GM19099 (cell line): ENCODE results near the gene ACTR3C.

ENCODE experiments used
- POLR2A ChIP-seq: IDR thresholded peaks from 3 replicates; pipeline ENCODE4 v1.6.1; 2011; ENCODE audit warnings: low read depth; ENCODE audit not compliant: insufficient read length; ENCODE audit errors: extremely low read depth

The ACTR3C gene

GRCh38 chr7:150314639-150315239, 8.6 kb downstream of the ACTR3C start:
- TF ChIP-seq POLR2A = no peak

- no peak for TF ChIP-seq POLR2A
These were observed 9.5 kb downstream of the ACTR3C start for GRCh38 chr7:150313870-150314269.

- no peak for TF ChIP-seq POLR2A
These were observed 10.0 kb downstream of the ACTR3C start for GRCh38 chr7:150313367-150313809.

GRCh38 chr7:150311711-150312110, 11.6 kb downstream of the ACTR3C start:
- no peak for TF ChIP-seq POLR2A

GRCh38 chr7:150311146-150311545, 12.2 kb downstream of the ACTR3C start:
- no peak for TF ChIP-seq POLR2A

- TF ChIP-seq POLR2A = no peak
These were observed 14.8 kb downstream of the ACTR3C start for GRCh38 chr7:150308575-150308974.

GRCh38 chr7:150307904-150308303, 15.4 kb downstream of the ACTR3C start:
- TF ChIP-seq POLR2A = no peak

GRCh38 chr7:150307129-150307528, 16.2 kb downstream of the ACTR3C start:
- no peak for TF ChIP-seq POLR2A
